PC-9 (cell line): ENCODE results near the gene LMOD1.

Experiments
- EZH2 ChIP-seq: fragments of 200-600 bp; sonication (generic); IDR thresholded peaks from 2 replicates; pipeline ENCODE4 v1.8.0; 2017; ENCODE audit warnings: antibody characterized with exemption, low read depth
- TF ChIP-seq, protein P1 (sequence below): fragments of 200-600 bp; sonication (generic); conservative IDR thresholded peaks from 2 replicates; pipeline ENCODE4 v1.6.1; 2017; ENCODE audit warnings: mixed run types, antibody characterized with exemption, mild to moderate bottlenecking, moderate library complexity

DNA sequence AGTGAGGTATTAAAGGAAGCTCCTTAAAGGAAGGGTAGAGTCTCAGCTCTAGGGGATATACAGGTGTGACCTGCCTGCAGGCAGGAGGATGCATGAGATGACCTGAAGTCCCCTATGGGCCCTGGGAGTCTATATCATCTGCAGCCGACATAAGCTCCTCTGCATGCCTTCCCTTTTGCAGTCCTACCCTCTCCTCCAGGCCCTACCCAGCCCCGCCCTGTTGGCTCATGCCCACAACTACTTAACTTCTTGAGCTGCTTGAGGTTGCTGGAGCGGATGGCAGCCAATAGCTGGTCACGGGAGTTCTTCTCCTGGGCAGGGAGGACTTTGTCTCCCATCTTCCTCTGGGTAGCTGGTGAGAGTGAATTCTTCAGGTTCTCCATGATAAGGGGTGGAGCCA, 47.4 kb downstream of the LMOD1 start:
- TF ChIP-seq, protein P1, sequence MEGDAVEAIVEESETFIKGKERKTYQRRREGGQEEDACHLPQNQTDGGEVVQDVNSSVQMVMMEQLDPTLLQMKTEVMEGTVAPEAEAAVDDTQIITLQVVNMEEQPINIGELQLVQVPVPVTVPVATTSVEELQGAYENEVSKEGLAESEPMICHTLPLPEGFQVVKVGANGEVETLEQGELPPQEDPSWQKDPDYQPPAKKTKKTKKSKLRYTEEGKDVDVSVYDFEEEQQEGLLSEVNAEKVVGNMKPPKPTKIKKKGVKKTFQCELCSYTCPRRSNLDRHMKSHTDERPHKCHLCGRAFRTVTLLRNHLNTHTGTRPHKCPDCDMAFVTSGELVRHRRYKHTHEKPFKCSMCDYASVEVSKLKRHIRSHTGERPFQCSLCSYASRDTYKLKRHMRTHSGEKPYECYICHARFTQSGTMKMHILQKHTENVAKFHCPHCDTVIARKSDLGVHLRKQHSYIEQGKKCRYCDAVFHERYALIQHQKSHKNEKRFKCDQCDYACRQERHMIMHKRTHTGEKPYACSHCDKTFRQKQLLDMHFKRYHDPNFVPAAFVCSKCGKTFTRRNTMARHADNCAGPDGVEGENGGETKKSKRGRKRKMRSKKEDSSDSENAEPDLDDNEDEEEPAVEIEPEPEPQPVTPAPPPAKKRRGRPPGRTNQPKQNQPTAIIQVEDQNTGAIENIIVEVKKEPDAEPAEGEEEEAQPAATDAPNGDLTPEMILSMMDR, result no peak
- TF ChIP-seq EZH2, result no peak
